GM21360 (cell line): Measurements from ENCODE around the gene BEAN1.
A peak's percentile ranks its signal among the peaks of the same experiment; 100 is the strongest.

Experiments used
- ATAC-seq: cut with Tn5 transposase; IDR thresholded peaks from one replicate; pipeline ENCODE4 v1.9.1; 2021; ENCODE audit warnings: mild to moderate bottlenecking, moderate library complexity; ENCODE audit not compliant: unreplicated experiment

Gene BEAN1

DNA sequence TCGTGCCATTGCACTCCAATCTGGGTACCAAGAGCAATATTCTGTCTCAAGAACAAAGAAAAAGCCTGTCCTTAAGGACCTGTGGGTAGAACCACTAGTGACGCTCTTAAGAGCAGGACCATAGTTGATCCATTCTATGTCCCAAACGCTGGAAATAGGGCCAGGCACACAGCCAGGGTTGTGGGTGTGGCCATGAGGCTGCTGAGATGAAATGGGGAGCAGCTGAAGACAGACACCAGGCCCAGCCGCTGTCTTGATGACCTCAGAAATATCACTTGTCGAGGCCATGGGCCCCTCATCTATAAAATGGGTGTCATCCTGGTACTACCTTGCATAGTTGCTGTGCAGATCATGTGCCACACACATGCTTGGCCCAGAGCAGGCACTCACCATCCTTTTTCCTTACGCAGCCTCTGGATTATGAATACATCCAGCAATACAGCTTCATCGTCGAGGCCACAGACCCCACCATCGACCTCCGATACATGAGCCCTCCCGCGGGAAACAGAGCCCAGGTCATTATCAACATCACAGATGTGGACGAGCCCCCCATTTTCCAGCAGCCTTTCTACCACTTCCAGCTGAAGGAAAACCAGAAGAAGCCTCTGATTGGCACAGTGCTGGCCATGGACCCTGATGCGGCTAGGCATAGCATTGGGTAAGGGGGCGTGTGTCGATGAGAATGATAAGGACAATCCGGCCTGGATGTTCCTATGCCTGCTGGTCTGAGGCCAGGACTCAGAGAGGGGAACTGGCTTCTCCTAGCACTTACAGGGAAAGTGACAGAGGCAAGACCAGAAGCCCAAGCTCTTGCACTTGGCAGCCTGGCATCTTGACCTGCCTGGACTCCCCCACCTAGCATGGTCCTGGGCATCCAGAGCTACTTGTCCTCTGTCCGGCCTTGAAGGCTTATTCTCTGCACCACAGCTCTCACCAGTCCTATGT lies 35.1 kb upstream of the BEAN1 start:
- ATAC-seq, result no peak

- ATAC-seq, result no peak
Observed at GRCh38 chr16:66395806-66396555, 31.1 kb upstream of the BEAN1 start.

DNA sequence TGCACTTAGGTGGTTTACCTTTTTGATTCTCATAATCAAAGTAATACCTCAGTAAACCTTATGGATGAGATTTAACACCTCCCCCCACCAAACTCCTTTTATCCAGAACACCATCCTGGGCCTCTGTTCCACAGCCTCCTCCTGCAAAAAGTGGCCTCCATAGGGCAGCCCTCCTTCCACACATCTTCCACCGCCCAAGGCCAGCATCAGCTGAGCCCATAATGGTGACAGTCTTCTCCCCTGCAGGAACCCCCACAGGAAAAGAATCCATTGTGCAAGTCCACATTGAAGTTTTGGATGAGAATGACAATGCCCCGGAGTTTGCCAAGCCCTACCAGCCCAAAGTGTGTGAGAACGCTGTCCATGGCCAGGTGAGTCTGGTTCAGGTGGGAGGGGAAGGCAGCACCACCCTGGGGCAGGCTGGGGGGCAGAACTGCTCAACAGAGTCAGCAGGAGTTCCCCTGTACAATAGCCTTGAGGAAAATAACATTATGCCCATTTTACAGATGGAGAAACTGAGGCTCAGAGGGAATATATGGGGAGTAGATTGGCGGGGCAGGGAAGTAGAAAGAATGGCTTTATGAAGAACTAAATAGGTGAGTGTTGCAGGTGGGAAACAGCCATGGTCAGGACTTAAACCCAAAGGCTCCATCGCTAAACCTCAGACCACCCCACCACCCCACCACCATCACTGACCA lies 29.2 kb upstream of the BEAN1 start:
- no peak for ATAC-seq

- ATAC-seq, result no peak
Observed at GRCh38 chr16:66399031-66399430, 28.1 kb upstream of the BEAN1 start.

DNA sequence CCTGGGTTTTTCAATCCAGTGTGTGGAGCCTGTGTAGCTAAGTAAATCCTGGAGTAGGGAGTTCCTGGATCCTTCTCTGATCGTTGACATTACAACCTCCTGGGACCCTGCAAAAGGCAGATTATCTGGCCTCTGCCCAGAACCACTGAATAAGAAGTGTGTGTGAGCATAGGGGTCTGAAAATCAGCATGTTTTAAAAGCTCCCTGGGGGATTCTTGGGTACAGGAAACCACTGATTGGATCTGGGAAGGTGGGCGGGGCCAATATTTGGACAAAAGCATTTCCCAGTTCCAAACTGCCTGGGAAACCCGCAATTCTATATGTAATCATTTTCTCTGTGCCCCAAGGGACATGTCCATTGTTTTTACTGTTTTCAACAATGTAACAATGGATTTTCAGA lies 27.2 kb upstream of the BEAN1 start:
- ATAC-seq, result no peak

GRCh38 chr16:66400503-66401380 lies 26.4 kb upstream of the BEAN1 start:
- ATAC-seq, result no peak

DNA sequence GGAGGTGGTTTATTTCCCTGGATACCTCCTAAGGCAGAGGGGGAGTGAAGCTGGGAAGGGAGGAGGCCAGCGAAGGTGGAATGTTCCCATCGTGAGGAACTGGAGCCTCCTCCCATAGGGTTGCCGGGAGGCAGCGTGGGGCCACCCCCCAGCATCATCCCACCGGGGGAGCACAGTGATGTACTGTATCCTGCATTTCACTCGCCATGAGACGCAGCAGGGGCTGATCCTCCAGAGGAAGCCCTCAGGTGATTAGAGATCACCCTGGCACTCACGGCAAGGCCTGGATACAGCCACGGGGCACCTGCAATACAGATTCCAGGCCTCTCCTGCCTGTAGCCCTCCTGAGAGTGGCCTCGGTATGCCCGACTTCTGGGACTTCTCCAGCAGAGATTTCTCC lies 25.5 kb upstream of the BEAN1 start:
- ATAC-seq, result no peak

GRCh38 chr16:66402166-66402565 lies 24.9 kb upstream of the BEAN1 start:
- ATAC-seq, result no peak

GRCh38 chr16:66402591-66403230 lies 24.4 kb upstream of the BEAN1 start:
- ATAC-seq, result no peak

GRCh38 chr16:66403531-66404145 lies 23.5 kb upstream of the BEAN1 start:
- ATAC-seq, result no peak

DNA sequence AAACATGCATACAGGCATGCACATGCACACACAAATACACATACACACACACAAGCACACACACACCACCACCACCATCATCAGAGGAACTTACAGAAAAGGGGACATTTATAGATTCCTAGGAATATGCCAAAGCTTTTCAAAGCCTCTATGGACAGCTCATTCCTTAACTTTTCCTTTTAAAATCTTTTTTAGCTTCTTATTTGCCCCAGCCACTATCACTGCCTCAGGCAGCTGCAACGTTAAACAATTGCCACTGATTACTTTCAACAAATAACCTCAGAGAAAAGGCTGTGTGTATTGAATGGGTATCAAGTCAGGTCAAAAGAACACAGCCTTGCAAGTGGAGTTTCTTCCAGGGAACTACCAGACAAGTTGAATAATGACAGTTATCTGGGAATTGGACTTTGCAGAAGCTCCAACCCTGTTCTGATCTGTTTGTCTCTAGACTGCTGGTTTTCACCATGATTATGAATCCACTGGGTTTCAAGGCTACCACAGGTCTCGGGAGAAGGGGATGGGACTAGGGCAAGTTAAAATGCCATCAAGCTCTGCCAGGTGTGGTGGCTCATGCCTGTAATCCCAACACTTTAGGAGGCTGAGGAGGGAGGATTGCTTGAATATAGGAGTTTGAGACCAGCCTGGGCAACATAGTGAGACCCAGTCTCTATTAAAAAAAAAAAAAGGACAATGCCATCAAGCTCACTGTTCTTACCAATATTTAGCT lies 21.9 kb upstream of the BEAN1 start:
- no peak for ATAC-seq

DNA sequence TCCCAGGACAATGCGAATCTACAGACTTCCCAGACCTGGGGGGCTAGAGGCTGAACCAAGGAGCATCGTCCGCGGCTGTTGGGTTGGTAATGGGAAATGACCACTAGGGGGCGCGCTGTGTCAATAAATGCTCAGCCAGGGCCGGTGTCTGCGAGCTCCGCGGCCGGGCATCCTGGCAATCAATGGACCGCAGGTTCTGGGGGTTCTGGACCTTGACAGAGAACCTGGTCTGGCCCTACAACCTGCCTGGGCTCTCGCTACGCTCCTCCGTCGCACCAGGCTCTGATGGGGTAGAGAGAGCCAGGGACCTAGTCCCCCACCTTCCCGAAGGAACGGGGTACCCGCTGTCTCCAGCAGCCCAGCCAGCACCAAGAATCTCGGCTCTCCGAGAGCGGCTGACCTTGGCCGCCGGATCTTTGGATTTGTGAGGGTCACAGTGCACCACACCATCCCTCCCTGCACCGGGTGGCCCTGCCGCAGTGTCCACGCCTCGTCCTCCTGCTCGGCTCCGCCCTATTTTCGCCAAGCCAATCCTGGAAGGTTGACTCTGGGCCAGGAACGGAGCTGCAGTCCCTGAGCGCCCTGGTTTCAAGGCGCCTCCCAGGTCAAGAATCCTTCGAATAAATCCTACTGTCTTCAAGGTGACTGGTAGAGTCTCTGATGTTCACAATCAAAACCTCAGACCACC lies 20.4 kb upstream of the BEAN1 start:
- peak; percentile 67 for ATAC-seq

DNA sequence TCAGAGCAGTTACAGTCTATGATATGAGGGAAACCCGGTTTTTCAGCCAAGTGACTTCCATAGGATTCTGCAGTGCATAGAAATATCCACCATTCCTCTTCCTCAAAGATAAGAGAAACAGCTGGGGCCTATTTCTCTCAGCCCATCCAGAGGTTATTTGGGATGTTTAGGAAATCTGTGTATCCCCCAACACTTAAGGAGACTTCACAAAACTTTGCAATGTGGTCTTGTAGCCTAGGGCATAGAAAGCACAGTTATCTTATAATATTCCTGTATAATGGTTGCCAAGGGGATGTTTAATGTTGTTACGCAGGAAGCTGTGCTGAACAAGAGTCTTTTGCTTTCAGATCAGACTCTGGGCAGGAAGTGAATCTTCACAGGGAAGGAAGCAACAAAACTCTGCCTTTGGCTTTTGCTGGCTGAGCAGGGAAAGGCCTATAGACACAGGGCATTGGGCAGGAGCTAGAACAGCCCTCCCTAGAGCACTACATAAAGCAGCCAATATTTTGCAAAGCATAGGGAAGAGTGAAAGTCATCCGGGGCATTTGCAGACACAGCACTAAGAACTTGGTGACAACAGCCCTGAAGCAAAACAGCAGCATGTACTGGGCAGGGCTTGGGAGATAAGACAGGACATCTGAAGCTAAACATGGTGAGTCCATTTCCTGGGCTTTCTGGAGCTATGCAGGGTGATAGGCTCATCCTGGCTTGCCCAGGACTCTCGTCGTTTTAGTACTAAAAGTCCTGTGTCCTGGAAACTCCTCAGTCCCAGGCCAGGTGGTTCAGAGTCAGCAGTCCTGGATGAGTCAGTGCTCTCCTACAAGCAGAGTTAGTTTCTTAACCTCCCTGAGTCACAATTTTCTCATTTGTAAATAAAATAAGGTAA lies 18.7 kb upstream of the BEAN1 start:
- ATAC-seq, result no peak

GRCh38 chr16:66409156-66409555 lies 17.9 kb upstream of the BEAN1 start:
- ATAC-seq, result no peak

GRCh38 chr16:66412182-66412581 lies 14.9 kb upstream of the BEAN1 start:
- no peak for ATAC-seq

DNA sequence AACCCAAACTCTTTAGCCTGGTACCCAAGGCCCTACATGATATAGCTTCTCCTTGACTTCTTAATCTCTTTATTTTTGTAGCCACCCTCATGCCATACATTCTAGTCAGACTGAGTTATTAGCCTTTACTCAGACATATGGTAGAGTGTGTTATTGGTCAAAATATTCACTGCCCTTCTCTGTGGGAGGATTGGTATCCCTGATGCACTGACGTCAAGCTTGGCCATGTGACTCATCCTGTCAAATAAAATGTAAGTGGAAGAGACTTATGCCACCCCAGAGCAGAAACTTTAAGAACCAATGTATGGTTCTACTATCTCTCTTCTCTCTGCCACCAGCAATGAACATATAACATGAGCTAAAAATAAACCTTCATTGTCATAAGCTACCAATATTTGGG lies 12.2 kb upstream of the BEAN1 start:
- no peak for ATAC-seq

DNA sequence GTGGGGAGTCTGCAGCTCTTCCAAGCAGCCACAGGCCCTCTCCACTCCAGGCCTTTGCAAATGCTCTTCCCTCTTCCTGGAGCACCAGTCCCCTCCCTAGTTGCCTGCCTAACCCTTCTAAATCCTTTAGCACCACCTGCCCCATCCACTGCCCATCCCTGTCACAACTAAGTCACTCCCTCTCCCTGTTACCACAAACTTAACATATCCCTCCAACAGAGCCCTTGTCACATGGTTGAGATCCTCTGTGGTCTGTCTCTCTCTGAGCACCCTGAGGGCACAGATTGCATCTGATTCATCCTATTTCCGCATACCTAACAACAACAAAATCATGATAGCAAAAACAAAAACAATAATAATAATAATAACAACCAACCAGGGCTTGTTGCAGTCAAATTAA lies 11.0 kb upstream of the BEAN1 start:
- ATAC-seq, result no peak
